CD14-positive monocyte (primary cell): Measurements from ENCODE around the gene TMEM132E. TPM values are rescaled to one million over a fixed set of nuclear protein-coding genes. Genes with fewer than 3 reads are reported as not detected.

Source experiments
- DNase-seq, 3 donors: peaks; one replicate each; pipeline ENCODE4 v3.0.0-alpha.2; 2011 to 2022
- H2AFZ ChIP-seq: 2 replicates; pipeline ENCODE4 v1.6.0; 2012; ENCODE audit warnings: mild to moderate bottlenecking, low read depth, low read length, inconsistent platforms; ENCODE audit not compliant: insufficient read depth, poor library complexity, severe bottlenecking
- H3K27ac ChIP-seq, 2 donors: 1 replicate in 1 of 2; 2 replicates in 1 of 2; pipeline ENCODE4 v1.5.1; 2012 to 2013; ENCODE audit warnings: low read length in 2 of 2, control low read depth in 1 of 2, inconsistent platforms in 1 of 2, low read depth in 1 of 2, mild to moderate bottlenecking in 1 of 2
- H3K27me3 ChIP-seq, 2 donors: one replicate each; pipeline versions ENCODE4 v1.6.0 to v1.6.1; 2011 to 2013; ENCODE audit warnings: low read length in 2 of 2; ENCODE audit not compliant: control insufficient read depth in 2 of 2, insufficient read depth in 2 of 2
- H3K36me3 ChIP-seq, 2 donors: replicated peaks in 1 of 2; 1 replicate in 1 of 2; 2 replicates in 1 of 2; pipeline versions ENCODE4 v1.5.1 to v1.6.1; 2012 to 2013; ENCODE audit warnings: low read length in 2 of 2, control low read depth in 1 of 2, inconsistent platforms in 1 of 2, mild to moderate bottlenecking in 1 of 2; ENCODE audit not compliant: insufficient read depth in 2 of 2, control insufficient read depth in 1 of 2
- H3K4me1 ChIP-seq, 2 donors: 1 replicate in 1 of 2; 2 replicates in 1 of 2; pipeline versions ENCODE4 v1.5.1 to v1.6.1; 2012 to 2013; ENCODE audit warnings: low read length in 2 of 2, control low read depth in 1 of 2, inconsistent platforms in 1 of 2, mild to moderate bottlenecking in 1 of 2, moderate library complexity in 1 of 2; ENCODE audit not compliant: insufficient read depth in 2 of 2, control insufficient read depth in 1 of 2
- H3K4me2 ChIP-seq: replicated peaks from 2 replicates; pipeline ENCODE3; 2012; ENCODE audit warnings: low read length, moderate library complexity, mild to moderate bottlenecking; ENCODE audit not compliant: poor library complexity, severe bottlenecking; ENCODE audit errors: extremely low read depth
- H3K4me3 ChIP-seq, 3 experiments: fragments of 200-600 bp in 1 of 3; sonication (generic) in 1 of 3; replicated peaks in 1 of 3; 1 replicate in 2 of 3; 2 replicates in 1 of 3; pipeline ENCODE4 v1.5.1; 2011 to 2013; ENCODE audit warnings: low read length in 3 of 3, mild to moderate bottlenecking in 3 of 3, control low read depth in 2 of 3, low read depth in 2 of 3, inconsistent platforms in 1 of 3, moderate library complexity in 1 of 3
- H3K79me2 ChIP-seq: 2 replicates; pipeline ENCODE4 v1.6.0; 2012; ENCODE audit warnings: mild to moderate bottlenecking, control low read depth, inconsistent platforms, low read length, moderate library complexity; ENCODE audit not compliant: insufficient read depth
- H3K9ac ChIP-seq: 2 replicates; pipeline ENCODE4 v1.6.0; 2017; ENCODE audit warnings: low read length, mild to moderate bottlenecking; ENCODE audit not compliant: insufficient read depth, poor library complexity, severe bottlenecking
- H3K9me3 ChIP-seq, 2 donors: replicated peaks in 1 of 2; 1 replicate in 1 of 2; 2 replicates in 1 of 2; pipeline versions ENCODE4 v1.5.1 to v1.6.1; 2012 to 2013; ENCODE audit warnings: low read length in 2 of 2, control low read depth in 1 of 2; ENCODE audit not compliant: control insufficient read depth in 1 of 2, insufficient read depth in 1 of 2
- H4K20me1 ChIP-seq: 2 replicates; pipeline ENCODE4 v1.6.0; 2012; ENCODE audit warnings: mild to moderate bottlenecking, low read length, control low read depth, moderate library complexity; ENCODE audit not compliant: insufficient read depth
- H3K27ac Mint-ChIP-seq, 7 donors: one replicate each; pipeline ENCODE4 v1.8.0; 2020; ENCODE audit warnings: mild to moderate bottlenecking in 7 of 7, mixed read lengths in 7 of 7, moderate library complexity in 6 of 7, inconsistent platforms in 2 of 7
- H3K27me3 Mint-ChIP-seq, 3 donors: one replicate each; pipeline ENCODE4 v1.8.0; 2021 to 2022; ENCODE audit warnings: low read depth in 3 of 3, mild to moderate bottlenecking in 3 of 3, mixed read lengths in 3 of 3, moderate library complexity in 3 of 3, inconsistent platforms in 1 of 3
- H3K36me3 Mint-ChIP-seq, 2 donors: one replicate each; pipeline ENCODE4 v1.8.0; 2020; ENCODE audit warnings: mixed read lengths in 2 of 2, inconsistent platforms in 1 of 2, mild to moderate bottlenecking in 1 of 2
- H3K4me1 Mint-ChIP-seq: one replicate; pipeline ENCODE4 v1.8.0; 2020; ENCODE audit warnings: mild to moderate bottlenecking, mixed read lengths
- H3K4me3 Mint-ChIP-seq, 2 donors: one replicate each; pipeline ENCODE4 v1.8.0; 2020; ENCODE audit warnings: mild to moderate bottlenecking in 2 of 2, mixed read lengths in 2 of 2, moderate library complexity in 1 of 2
- H3K9me3 Mint-ChIP-seq, 7 donors: one replicate each; pipeline ENCODE4 v1.8.0; 2020 to 2022; ENCODE audit warnings: mixed read lengths in 7 of 7, mild to moderate bottlenecking in 6 of 7, moderate library complexity in 6 of 7, inconsistent platforms in 2 of 7
- WGBS: methylation state at CpG from one replicate; pipeline ENCODE4 v1.1.5; 2013; ENCODE audit warnings: missing lambda C conversion rate; ENCODE audit not compliant: insufficient coverage; 5-methylcytosine and 5-hydroxymethylcytosine counted together
- intact Hi-C, 2 donors: fragments of 100-400 bp; cut with micrococcal nuclease; formaldehyde crosslinking; loops; one replicate each; pipeline versions ENCODE4 v1.15.0 to v1.15.1; 2023
- polyA plus RNA-seq, 3 donors: library from polyadenylated mRNA; depleted of rRNA in 1 of 3; unstranded in 2 of 3; stranded (reverse) in 1 of 3; fragments of 300-500 nt in 2 of 3; fragments of >200 nt in 1 of 3; fragmentation: Illumina TruSeq in 2 of 3; gene quantifications; 1 replicate in 2 of 3; 2 replicates in 1 of 3; pipeline ENCODE4 v1.2.3, GENCODE V29; 2012 to 2021
- TF ChIP-seq, protein P1 (sequence below): fragments of 200-600 bp; IDR thresholded peaks from one replicate; pipeline ENCODE4 v1.8.0; 2022; ENCODE audit warnings: antibody characterized with exemption, mild to moderate bottlenecking

The TMEM132E gene
- polyA plus RNA-seq, 3 donors, result not detected

DNA sequence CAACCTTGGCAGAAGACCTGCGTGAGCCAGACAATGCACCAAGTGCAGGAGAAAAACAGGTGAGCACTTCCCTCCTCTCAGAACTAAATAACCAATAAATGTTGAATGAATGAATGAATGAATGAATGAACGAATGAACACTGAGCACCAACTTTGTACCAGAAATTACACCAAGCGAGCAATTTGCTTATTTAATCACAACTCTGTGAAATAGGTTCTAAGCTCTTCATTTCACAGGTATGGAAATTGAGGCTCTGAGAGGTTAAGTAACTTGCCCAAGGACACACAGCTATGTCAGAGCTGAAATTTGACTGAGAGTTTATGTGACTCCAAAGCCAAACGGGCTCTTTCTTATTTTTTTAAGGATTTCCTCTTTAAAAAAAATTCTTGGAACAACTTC, 38.0 kb downstream of the TMEM132E start:
- Histone ChIP-seq H3K9ac (no peak overlapping the region), H3K9me3 (no peaks in the 10 kb centered on the region), H3K27me3 (peaks cover 0 to 19% of the 10 kb centered on the region in 2 donors), H4K20me1 (no peaks in the 10 kb centered on the region), H3K79me2 (no peaks in the 10 kb centered on the region), H3K4me2 (no peak overlapping the region), H3K36me3 (no peaks in the 10 kb centered on the region), H2AFZ (no peak overlapping the region), H3K4me3 (no peak overlapping the region), H3K27ac (no peak overlapping the region), H3K4me1 (no peaks in the 10 kb centered on the region)
- no peak for DNase-seq
- peaks cover 0 to 1% (median 0%) of the 10 kb centered on the region in 7 donors for H3K9me3 Mint-ChIP-seq
- WGBS, result no CpG with 5 or more reads among the region's 4 CpGs
- H3K4me3 Mint-ChIP-seq, result no peak overlapping the region
- no peaks in the 10 kb centered on the region for H3K4me1 Mint-ChIP-seq
- peaks cover 10 to 27% (median 19%) of the 10 kb centered on the region in 3 donors for H3K27me3 Mint-ChIP-seq
- H3K36me3 Mint-ChIP-seq, result no peaks in the 10 kb centered on the region
- no peak overlapping the region for H3K27ac Mint-ChIP-seq
- intact Hi-C loops, result no loop called here
- TF ChIP-seq, protein P1, sequence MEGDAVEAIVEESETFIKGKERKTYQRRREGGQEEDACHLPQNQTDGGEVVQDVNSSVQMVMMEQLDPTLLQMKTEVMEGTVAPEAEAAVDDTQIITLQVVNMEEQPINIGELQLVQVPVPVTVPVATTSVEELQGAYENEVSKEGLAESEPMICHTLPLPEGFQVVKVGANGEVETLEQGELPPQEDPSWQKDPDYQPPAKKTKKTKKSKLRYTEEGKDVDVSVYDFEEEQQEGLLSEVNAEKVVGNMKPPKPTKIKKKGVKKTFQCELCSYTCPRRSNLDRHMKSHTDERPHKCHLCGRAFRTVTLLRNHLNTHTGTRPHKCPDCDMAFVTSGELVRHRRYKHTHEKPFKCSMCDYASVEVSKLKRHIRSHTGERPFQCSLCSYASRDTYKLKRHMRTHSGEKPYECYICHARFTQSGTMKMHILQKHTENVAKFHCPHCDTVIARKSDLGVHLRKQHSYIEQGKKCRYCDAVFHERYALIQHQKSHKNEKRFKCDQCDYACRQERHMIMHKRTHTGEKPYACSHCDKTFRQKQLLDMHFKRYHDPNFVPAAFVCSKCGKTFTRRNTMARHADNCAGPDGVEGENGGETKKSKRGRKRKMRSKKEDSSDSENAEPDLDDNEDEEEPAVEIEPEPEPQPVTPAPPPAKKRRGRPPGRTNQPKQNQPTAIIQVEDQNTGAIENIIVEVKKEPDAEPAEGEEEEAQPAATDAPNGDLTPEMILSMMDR, result no peak

DNA sequence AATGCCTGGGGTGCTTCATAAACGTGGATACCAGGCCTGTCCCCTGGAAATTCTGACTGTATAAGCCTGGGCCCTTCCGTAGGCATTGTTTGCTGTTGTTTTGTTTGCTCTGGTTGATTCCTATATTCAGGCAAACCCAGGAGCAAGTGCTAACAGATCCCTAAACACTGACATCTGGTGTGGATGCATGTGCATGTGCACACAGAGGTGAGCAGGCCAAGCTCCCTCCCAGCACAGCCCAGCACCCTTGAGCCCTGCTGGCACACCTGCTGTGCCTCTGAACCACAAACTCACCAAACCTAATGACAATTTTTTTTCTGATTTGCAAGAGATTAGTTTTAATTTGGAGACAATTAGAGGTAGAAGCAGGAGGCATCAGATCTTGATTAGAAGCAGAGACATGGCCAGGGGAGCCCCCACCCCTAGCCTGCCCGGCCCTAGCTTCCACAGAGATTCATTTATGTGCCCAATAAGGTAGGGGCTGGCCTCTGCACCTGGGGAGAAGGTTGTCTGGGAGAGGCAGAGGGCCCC, 40.4 kb downstream of the TMEM132E start:
- no peak overlapping the region for H3K4me2 ChIP-seq
- H3K4me1 ChIP-seq, result no peaks in the 10 kb centered on the region
- no peak overlapping the region for H3K27ac Mint-ChIP-seq
- intact Hi-C loops, result no loop called here
- no peak overlapping the region for H3K27ac ChIP-seq
- H3K4me1 Mint-ChIP-seq, result no peaks in the 10 kb centered on the region
- H3K36me3 ChIP-seq, result no peaks in the 10 kb centered on the region
- no peak overlapping the region for H3K9ac ChIP-seq
- DNase-seq, result no peak
- H3K36me3 Mint-ChIP-seq, result no peaks in the 10 kb centered on the region
- no peaks in the 10 kb centered on the region for H3K79me2 ChIP-seq
- no peak overlapping the region for H3K4me3 ChIP-seq
- no peak overlapping the region for H2AFZ ChIP-seq
- TF ChIP-seq, protein P1, result no peak
- H3K9me3 Mint-ChIP-seq, result peaks cover 0 to 2% (median 0%) of the 10 kb centered on the region in 7 donors
- H3K4me3 Mint-ChIP-seq, result no peak overlapping the region
- no peaks in the 10 kb centered on the region for H3K9me3 ChIP-seq
- peaks cover 7 to 27% of the 10 kb centered on the region in 2 donors for H3K27me3 ChIP-seq
- no peaks in the 10 kb centered on the region for H4K20me1 ChIP-seq
- H3K27me3 Mint-ChIP-seq, result peaks cover 16 to 40% (median 29%) of the 10 kb centered on the region in 3 donors
- WGBS, result 87% methylated on average over 3 of the region's 3 CpGs
